Effector CD8-positive, alpha-beta T cell (primary cell): ENCODE data around the gene TMEM178B.

Source experiments
- DNase-seq: peaks from one replicate; lab custom pipeline; 2025; lab: John Stamatoyannopoulos, UW

TMEM178B gene

DNA sequence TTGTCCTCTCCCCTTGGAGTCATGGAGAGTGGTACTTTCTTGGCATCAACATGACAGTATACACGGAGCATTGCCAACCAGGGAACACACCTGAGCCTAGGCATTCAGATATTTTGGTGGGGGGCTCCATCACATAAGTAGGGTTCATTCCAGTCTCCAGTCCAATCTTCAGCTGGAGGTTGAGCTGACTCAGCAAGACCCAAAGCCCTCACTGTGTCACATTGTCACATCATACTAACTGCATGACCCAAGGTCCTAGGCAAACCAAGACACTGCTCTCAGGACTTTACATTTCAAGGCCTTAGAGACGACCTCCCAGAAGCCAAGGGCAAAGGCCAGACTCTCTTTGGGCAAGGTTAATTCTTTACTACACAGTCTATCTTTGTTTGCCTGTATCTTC, 190.1 kb downstream of the TMEM178B start:
- no peak for DNase-seq

DNA sequence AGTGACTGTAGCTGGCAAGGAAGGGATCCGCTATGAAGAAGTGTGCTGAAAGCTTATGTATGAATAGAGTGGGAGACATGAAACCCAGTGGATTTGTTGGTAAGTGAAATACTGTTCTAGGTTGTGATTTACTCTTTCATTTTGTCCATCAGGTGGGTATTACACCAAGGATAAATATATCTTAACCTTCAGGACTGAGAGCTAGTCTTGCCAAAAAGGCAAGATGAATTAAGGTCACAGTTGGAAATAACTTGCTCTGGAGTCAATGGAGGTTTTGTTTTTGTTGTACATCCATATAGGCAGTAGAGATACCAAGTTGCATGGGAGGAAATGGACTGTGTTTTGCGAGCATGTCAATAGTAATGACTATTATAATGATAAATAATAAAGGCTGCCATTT, 190.6 kb downstream of the TMEM178B start:
- DNase-seq: no peak

DNA sequence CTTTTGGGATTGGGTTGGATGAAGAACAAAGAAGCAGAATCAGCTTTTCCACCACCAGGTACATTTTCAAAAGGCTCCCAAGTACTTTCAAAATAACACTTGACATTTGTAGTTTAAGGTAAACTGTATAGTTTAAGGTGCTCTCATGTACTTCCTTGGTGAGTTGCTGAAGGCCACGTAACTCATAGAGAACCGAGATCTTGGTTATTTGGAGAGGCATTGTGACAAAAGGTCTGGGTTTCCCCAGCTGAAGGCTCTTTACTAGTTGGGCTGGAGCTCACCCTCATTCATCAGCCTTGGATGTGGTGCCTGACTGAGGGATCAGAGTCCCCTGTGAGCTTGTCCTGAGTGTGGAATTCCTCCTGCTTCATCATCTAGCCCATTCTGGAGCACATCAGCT, 191.8 kb downstream of the TMEM178B start:
- no peak for DNase-seq

GRCh38 chr7:141268614-141269013, 194.8 kb downstream of the TMEM178B start:
- no peak for DNase-seq

- DNase-seq: no peak
Measured at GRCh38 chr7:141271451-141271850, 197.6 kb downstream of the TMEM178B start.

- DNase-seq: no peak
Measured at GRCh38 chr7:141272417-141272816, 198.6 kb downstream of the TMEM178B start.

DNA sequence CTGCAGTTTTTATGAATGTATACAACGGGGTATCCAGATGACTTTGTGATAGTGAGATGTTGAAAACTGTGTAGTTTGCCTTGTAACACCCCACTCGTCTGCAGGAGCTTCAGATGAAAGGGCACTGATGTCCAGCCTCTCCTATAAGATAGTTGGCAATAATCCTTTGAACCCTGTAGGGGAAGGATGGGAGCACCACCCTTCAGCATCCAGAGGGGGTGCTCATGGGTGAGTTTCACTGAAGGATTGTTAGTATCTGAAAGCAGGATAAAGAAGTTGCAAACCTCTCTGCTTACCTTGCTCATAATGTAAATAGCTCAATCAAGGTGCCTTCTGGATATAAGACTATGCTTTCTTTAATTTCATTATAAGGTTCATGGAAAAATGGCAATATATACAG, 201.5 kb downstream of the TMEM178B start:
- no peak for DNase-seq

DNA sequence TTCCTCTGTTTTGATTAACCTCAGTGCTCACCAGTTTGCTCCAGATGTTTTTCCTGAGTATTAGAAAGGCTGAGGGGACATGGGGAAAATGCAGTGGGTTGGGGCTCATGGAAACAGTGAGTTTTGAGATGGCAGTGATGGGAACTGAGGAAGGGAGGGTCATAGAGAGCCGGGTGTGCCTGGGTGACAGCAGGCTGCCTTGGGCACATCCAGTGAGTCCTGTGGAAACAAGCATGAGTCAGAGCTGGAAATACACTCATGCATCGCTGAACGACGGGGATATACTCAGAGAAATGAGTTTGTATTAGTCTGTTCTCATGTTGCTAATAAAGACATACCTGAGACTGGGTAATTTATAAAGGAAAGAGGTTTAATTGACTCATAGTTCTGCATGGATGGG, 202.2 kb downstream of the TMEM178B start:
- DNase-seq: no peak

DNA sequence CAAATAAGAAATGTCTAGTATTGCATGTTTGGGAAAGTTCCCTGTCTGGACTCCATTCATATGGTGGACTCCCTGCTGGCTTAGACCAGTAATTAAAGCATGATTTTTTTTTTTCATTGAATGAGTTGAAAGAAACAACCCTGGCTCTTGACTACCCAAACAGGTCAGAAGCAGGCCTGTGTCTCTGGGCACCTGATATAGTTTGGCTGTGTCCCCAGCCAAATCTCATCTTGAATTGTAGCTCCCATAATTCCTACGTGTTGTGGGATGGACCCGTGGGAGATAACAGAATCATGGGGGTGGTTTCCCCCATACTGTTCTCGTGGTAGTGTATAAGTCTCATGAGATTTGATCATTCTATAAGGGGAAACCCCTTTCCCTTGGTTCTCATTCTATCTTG, 206.2 kb downstream of the TMEM178B start:
- no peak for DNase-seq

DNA sequence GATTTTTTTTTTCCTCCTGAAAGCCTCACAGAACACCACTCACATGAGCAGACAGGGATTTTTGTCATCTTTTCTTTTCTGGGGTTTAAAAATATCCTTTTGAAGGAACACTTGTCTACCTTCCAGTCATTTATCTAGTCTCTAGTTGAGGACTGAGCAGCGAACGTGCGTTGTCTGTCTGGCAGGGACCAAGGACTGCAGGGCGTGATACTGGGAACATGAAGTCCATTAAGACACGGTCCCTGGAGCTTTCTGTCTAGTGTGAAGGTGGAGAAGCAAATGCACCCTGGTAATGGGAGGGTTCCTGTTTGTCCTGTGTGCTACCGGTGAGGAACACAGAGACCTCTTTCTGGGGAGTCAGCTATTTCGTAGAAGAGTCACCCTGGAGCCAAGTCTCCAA, 207.4 kb downstream of the TMEM178B start:
- no peak for DNase-seq

DNA sequence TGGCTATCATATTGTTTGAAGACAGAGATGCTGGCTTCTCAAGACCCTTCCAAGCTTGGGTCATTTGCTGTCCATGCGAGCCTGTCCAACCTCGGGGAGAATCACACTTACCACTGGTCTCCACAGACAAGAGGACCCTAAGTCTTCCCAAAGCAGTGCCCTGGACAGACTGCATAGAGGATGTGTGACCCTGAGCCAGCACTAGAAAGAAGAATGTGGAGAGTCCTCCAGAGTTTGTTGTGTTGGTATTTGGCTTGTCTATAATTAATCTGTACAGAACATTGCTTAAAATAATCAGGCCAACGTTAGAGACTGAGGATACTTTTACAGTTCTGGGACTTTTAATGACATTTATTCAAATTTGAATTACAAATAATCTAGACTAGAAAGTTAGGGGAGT, 212.7 kb downstream of the TMEM178B start:
- no peak for DNase-seq

- no peak for DNase-seq
Measured at GRCh38 chr7:141287936-141288335, 214.1 kb downstream of the TMEM178B start.

GRCh38 chr7:141288626-141289025, 214.8 kb downstream of the TMEM178B start:
- no peak for DNase-seq

- no peak for DNase-seq
Measured at GRCh38 chr7:141290365-141290764, 216.5 kb downstream of the TMEM178B start.

- no peak for DNase-seq
Measured at GRCh38 chr7:141290973-141291372, 217.1 kb downstream of the TMEM178B start.

GRCh38 chr7:141291541-141291940, 217.7 kb downstream of the TMEM178B start:
- DNase-seq: no peak

DNA sequence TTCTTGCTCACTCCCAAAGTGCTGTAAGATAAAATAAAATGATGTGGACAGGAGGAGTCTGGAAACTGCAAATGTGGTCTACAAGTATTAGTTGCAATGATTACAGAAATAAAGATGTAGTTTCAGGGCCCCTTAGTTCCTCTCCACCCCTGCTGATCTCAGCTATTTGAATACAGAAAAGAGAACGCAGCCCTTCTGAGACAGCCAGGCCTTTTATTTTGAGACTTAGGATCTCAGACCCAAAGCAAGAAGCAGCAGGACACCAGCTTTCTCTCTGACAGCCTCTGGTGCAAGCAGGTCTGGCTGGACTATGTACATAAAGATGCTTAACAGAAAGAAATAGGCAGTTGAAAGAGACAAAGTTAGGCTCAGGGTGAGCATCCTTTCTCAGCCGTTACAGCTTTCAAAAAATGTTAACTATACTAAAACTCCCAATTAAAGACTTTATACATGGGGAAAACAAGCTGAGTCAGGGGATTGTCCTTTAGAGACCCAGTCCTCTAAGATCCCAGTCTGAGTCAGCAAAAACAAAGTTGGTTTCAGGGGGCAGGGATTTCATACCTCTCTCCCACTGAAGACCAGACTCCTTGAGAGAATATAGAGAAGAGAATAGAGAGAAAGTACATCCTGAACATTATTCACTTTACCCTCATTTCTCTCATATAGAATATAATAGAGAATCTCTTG, 220.4 kb downstream of the TMEM178B start:
- DNase-seq: no peak

DNA sequence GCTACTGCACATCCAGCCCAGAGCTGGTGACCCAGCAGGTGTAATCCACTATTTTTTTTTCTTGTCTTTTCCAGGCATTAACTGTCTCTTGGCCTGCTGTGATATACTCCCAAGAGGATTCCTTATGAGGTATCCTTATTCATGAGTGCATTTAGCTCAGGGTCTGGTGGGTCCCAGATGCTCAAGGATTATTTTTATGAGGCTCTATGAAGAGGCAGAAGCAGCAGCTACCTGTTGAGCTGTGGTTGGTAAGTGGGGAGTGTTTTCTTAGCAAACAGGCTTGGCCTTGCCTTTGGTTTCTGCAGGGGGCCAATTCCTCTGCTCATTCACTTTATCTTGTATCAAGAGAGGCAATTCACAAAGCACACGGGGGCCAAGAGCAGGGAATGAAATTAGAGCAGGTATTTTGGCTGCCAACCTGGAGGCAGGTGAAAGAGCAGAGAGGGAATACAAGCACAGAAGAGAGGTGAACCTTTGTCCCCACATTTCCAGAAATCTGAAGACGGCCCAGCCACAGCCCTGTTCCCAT, 221.6 kb downstream of the TMEM178B start:
- DNase-seq: no peak

- no peak for DNase-seq
Measured at GRCh38 chr7:141300816-141301215, 227.0 kb downstream of the TMEM178B start.

DNA sequence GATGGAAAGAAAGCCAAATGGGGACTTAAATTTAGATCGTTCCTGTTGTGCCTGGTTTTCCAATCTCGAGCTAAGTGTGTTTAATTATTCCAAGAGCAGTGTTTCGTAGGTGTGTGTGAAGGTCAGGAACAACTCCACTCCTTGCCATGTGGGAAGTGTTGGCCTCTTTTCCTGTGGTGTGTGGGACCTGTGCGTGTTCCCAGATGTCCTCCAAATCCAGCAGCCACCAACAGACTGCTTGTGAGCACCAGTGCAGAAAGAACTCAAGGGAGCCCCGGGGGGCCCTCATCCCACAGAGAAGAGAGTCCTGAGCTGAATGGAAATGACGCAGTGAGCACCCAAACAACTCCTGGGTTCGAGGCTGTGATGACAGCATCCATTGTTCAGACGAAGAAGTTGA, 227.7 kb downstream of the TMEM178B start:
- no peak for DNase-seq

- DNase-seq: no peak
Measured at GRCh38 chr7:141302617-141303016, 228.8 kb downstream of the TMEM178B start.

DNA sequence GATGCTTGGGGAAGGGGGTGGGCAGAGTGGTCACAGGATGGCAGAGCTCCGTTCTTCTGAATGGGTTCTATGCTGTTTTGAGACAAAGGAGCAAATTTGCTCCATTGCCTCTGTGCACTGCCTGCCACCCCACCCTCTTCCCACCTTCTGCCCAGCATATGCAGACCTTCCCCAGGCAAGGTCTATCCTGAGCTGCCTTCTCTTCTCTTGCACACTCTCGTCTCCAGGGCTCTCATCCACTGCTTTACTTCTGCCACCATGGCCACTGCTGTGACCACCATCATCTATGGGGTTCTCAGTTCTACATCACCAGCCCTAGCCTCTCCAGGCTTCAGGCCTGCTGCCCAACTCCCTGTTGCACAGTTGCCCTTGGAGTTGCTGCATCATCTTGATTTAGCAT, 230.4 kb downstream of the TMEM178B start:
- no peak for DNase-seq

DNA sequence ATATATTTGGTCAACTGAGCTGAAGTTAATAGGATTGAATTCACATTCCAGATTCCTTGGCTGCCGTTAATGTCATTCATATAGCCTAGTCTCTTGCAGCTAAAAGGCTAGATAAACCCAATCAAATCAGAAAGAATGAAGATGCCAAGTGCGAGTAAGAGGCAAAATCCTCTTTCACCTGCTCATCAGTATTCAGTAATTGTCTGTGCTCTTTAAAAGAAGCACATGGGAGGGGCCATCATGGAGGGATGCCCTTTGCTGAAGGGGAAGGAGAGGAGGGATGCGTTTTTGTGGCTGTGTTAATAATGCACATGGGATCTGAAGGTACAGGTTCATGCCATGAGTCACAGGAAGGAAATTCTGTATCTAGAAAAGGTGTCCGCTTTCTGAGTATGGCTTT, 232.2 kb downstream of the TMEM178B start:
- no peak for DNase-seq

DNA sequence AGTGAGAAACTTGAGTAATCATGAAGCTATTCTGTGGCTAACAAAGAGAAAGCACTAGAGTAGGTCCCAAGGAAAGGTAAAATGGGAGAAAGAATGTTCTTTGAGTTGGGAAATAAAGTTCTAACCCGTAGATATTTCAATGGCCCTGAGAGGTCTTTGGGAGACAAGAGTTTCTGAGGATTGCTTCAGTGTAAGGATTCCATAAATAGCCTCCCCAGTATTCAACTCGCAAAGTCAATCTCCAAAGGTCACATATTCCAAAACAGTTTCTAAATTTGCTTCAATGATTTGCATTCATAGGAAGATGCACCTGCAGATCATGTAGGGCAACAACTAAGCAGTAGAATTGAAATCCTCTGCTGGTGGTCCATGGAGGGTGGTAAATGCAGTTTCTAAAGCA, 238.5 kb downstream of the TMEM178B start:
- DNase-seq: no peak
